GM10847 (cell line): ENCODE measurements around the gene COL5A3.

Experiments
- POLR2A ChIP-seq: IDR thresholded peaks from 2 replicates; pipeline ENCODE4 v1.6.1; 2011; ENCODE audit not compliant: insufficient read length; ENCODE audit errors: extremely low read depth

Gene COL5A3

GRCh38 chr19:10000171-10000826 is 10.0 kb downstream of the COL5A3 start:
- TF ChIP-seq POLR2A, result no peak

- no peak for TF ChIP-seq POLR2A
Observed at GRCh38 chr19:9996541-9996940, 13.8 kb downstream of the COL5A3 start.

DNA sequence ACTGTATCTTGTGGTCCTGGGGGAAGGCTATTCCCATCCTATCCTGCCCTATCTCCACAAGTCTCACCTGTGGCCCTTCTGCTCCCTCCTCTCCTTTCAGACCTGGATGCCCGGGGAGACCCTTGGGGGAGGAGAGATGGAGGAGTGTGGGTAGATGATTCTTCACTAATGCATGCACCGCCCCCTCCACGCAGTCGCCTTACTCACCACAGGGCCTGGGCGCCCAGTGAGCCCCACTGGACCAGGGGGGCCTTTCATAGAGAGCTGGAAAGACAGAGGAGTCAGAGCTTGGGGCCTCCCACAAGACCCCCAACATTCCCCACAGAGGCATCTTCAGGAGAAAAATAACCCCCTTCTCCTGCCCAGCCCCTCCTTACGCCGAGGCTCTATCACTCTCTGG is 14.3 kb downstream of the COL5A3 start:
- no peak for TF ChIP-seq POLR2A

DNA sequence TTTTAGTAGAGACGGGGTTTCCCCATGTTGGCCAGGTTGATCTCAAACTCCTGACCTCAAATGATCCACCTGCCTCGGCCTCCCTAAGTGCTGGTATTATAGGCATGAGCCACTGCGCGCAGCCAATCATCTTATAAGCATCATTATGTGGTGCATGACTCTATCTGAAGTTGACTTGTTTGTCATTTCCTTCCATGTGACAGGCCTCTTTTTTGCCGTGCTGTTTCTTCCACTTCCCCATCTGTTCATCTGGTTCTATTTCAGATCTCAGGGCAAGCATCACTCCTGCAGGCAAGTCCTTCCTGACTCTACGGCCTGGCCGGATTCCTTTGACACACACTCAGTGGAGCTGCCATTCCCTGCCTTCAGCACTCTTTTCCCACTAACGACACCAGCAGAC is 15.2 kb downstream of the COL5A3 start:
- TF ChIP-seq POLR2A, result no peak

- no peak for TF ChIP-seq POLR2A
Observed at GRCh38 chr19:9991425-9992191, 18.7 kb downstream of the COL5A3 start.

DNA sequence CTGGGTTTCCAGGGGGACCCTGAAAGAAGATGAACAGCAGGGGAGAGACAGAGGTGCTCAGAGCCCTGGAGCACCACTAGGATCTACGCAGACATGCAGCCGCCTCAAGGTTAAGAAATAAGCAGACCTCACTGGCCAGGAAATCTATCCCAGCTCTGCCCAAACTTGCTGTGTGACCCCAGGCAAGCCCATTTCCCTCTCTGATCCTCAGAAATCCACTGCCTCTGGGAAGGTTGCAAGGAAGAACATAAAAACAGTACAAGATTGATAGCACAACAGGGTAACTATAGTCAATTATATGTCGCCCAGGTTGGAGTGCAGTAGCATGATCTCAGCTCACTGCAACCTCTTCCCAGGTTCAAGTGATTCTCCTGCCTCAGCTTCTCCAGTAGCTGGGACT is 20.8 kb downstream of the COL5A3 start:
- TF ChIP-seq POLR2A, result no peak

GRCh38 chr19:9986787-9987281 is 23.5 kb downstream of the COL5A3 start:
- TF ChIP-seq POLR2A, result no peak

GRCh38 chr19:9981406-9982260 is 28.7 kb downstream of the COL5A3 start:
- no peak for TF ChIP-seq POLR2A

- TF ChIP-seq POLR2A, result no peak
Observed at GRCh38 chr19:9972103-9972502, 38.2 kb downstream of the COL5A3 start.

DNA sequence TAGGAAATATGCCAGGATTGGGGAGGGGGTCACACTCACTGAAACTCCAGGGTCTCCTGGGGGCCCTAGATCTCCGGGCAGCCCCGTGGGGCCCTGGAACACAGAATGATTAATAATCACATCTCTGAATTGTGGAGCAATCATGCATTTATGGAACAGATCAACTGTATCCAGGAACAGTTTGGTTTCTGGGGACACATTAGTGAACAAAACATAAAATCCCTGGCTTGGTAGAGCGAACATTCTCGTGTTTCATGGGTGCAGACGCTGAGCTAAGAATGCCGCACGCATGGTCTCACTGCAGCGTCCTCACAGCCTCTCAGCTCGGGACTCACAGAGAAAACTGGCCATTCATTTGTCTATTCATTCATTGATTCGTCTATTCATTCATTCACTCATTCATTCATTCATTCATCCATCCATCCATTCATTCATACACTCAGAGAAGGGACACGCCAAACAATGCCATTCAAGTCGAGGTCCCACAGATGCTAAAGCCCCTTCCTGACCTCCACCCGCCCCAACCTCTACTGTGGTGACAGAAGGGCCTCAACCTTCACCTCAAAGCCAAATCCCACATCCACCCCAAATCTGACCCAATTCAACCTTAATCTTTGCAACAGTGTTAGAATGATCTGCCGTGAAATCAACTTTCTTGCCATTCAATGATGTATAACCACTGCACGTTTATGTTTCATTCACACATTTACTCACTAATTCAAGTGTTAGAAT is 39.0 kb downstream of the COL5A3 start:
- no peak for TF ChIP-seq POLR2A

DNA sequence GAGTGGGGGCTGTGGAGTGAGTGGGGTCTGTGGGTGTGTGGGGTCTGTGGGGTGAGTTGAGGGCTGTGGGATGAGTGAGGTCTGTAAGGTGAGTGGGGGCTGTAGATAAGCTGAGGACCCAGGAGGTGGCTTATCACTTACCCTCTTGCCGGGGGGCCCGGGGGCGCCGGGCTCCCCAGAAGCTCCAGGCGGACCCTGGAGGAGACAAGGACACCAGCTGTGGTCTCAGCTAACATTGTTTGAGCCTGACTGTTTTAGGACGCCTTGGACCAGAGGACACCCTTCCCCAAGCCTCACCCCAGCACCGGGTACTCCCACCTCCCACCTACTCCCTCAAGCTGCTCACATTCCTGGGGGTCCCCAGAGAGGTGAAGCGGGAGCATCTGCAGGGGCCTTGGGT is 39.8 kb downstream of the COL5A3 start:
- no peak for TF ChIP-seq POLR2A

- TF ChIP-seq POLR2A, result no peak
Observed at GRCh38 chr19:9969688-9969975, 40.7 kb downstream of the COL5A3 start.

DNA sequence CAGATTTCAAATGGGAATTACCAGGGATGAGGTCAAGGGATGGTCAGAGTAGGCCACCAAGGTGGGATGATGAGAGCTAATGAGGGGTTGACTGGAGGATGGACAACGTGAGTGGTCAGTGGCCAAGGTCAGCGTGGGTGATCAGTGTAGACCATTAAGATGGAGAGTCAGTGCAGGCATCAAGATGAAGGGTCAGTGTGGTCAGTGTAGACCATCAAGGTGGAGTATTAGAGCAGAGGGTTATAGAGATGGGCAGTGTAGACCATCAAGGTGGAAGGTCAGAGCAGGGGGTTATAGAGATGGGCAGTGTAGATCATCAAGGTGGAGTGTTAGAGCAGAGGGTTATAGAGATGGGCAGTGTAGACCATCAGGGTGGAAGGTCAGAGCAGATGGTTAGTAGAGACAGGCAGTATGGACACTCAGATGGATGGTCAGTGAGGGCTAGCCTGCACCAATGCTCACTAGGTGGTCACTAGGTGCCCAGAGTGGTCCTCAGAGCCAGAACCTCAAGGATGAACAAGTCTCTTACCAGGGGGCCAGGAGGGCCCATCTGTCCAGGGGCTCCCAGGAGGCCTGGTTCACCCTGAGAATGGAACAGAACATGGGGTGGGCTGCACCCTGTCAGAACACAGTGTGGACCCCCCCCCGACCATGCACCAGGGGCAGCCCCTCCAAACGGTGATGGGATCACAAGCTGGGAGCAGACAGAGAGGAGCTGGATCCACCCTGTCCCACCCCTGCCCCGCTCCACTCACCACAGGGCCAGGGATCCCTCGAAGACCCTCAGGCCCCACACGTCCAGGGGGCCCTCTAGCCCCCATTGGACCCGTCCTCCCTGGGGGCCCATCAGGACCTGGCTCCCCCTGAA is 41.2 kb downstream of the COL5A3 start:
- TF ChIP-seq POLR2A, result no peak

DNA sequence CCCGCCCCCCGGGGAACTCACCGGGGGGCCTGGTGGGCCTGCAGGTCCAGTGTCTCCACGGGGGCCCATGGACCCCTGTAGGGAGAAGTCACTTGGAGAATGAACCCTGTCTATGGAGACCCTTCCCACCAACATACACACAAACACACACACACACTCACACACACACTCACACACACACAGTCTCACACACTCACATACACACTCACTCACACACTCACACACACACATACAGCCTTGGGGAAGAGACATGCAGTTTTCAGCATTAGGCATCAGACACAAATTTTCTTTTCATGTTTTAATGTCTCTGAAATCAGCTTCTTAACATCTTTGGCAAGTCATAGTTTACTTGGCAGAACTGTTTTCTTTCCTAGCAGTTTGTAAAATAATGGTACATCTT is 43.0 kb downstream of the COL5A3 start:
- no peak for TF ChIP-seq POLR2A

DNA sequence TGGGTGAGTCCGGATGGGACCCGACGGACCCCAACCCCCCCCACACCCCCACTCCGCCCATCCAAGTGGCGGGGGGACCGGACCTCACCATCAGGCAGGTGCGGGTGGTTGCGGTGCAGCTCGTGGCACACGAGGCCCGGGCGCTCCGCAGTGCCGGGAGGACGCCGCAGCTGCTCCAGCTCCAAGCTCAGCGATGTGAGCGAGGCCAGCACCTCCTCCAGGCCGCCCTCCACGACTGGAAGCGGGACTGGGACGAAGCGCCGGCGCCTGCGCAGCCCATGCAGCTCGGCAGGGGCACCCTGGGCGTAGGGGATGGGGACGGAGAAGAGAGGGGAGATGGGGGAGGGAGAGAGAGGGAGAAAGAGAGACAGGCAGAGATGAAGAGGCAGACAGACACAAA is 43.9 kb downstream of the COL5A3 start:
- TF ChIP-seq POLR2A, result no peak

DNA sequence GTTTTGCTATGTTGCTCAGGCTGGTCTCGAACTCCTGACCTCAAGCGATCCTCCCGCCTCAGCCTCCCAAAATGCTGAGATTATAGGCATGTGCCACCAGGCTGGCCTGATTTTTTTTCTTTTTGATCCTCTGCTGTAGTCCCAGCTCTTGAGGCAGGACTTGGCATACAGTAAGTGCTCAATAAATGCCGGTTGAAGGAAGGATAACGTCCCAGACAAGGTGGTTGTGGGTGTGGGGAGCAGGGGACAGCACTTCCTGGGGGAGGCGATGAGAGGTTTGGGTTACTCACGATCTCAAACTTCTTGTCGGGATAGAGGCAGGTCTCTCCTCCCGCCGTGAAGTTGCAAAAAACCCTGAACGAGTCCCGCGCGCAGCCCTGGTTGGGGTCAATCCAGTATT is 44.3 kb downstream of the COL5A3 start:
- no peak for TF ChIP-seq POLR2A
